ENCODE data around the gene ATP1B3.

The ATP1B3 gene

GRCh38 chr3:141853629-141854168 is 22.7 kb upstream of the ATP1B3 start:
- Histone ChIP-seq H3K4me1 (ENCODE audit: control insufficient read depth in 1 of 2, insufficient read depth in 1 of 2, low read depth in 1 of 2, low read length in 1 of 2) (peaks cover 5 to 12% of the 10 kb centered on the region in 2 experiments), H3K36me3 (no peaks in the 10 kb centered on the region), H3K27ac (no peak overlapping the region), H3K4me3 (ENCODE audit: low read depth in 1 of 2, low read length in 1 of 2) (no peak overlapping the region), H3K9me3 (no peaks in the 10 kb centered on the region), H3K27me3 (no peaks in the 10 kb centered on the region)
- no peak for TF ChIP-seq CTCF (IDR thresholded peaks at IDR 0.05)

- Histone ChIP-seq H3K36me3 (no peaks in the 10 kb centered on the region), H3K4me1 (ENCODE audit: control insufficient read depth in 1 of 2, insufficient read depth in 1 of 2, low read depth in 1 of 2, low read length in 1 of 2) (peaks cover 5 to 8% of the 10 kb centered on the region in 2 experiments), H3K9me3 (no peaks in the 10 kb centered on the region), H3K27me3 (no peaks in the 10 kb centered on the region), H3K27ac (no peak overlapping the region), H3K4me3 (ENCODE audit: low read depth in 1 of 2, low read length in 1 of 2) (no peak overlapping the region)
- no peak for TF ChIP-seq CTCF (IDR thresholded peaks at IDR 0.05)
Measured at GRCh38 chr3:141854599-141854998, 21.8 kb upstream of the ATP1B3 start.

GRCh38 chr3:141858312-141858711 is 18.1 kb upstream of the ATP1B3 start:
- Histone ChIP-seq H3K36me3 (no peaks in the 10 kb centered on the region), H3K4me1 (ENCODE audit: control insufficient read depth in 1 of 2, insufficient read depth in 1 of 2, low read depth in 1 of 2, low read length in 1 of 2) (peaks cover 3 to 8% of the 10 kb centered on the region in 2 experiments), H3K4me3 (ENCODE audit: low read depth in 1 of 2, low read length in 1 of 2) (no peak overlapping the region), H3K27ac (no peak overlapping the region), H3K27me3 (no peaks in the 10 kb centered on the region), H3K9me3 (no peaks in the 10 kb centered on the region)
- TF ChIP-seq CTCF (IDR thresholded peaks at IDR 0.05), result no peak

GRCh38 chr3:141859651-141860050 is 16.8 kb upstream of the ATP1B3 start:
- Histone ChIP-seq H3K9me3 (no peaks in the 10 kb centered on the region), H3K27me3 (no peaks in the 10 kb centered on the region), H3K36me3 (no peaks in the 10 kb centered on the region), H3K27ac (no peak overlapping the region), H3K4me1 (ENCODE audit: control insufficient read depth in 1 of 2, insufficient read depth in 1 of 2, low read depth in 1 of 2, low read length in 1 of 2) (peaks cover 3 to 10% of the 10 kb centered on the region in 2 experiments), H3K4me3 (ENCODE audit: low read depth in 1 of 2, low read length in 1 of 2) (no peak overlapping the region)
- no peak for TF ChIP-seq CTCF (IDR thresholded peaks at IDR 0.05)

- Histone ChIP-seq H3K36me3 (no peaks in the 10 kb centered on the region), H3K9me3 (no peaks in the 10 kb centered on the region), H3K27ac (no peak overlapping the region), H3K27me3 (no peaks in the 10 kb centered on the region), H3K4me3 (ENCODE audit: low read depth in 1 of 2, low read length in 1 of 2) (no peak overlapping the region), H3K4me1 (ENCODE audit: control insufficient read depth in 1 of 2, insufficient read depth in 1 of 2, low read depth in 1 of 2, low read length in 1 of 2) (peaks cover 3 to 10% of the 10 kb centered on the region in 2 experiments)
- TF ChIP-seq CTCF (IDR thresholded peaks at IDR 0.05), result no peak
Measured at GRCh38 chr3:141860086-141860669, 16.3 kb upstream of the ATP1B3 start.

Data from neutrophil (primary cell).